ENCODE measurements around the gene AVEN. TPM values are rescaled to one million over a fixed set of nuclear protein-coding genes. Genes with fewer than 3 reads are reported as not detected.

The AVEN gene
- total and polyA plus RNA-seq, 10 donors, result 5.0 to 14.1 (median 8.8) TPM

DNA sequence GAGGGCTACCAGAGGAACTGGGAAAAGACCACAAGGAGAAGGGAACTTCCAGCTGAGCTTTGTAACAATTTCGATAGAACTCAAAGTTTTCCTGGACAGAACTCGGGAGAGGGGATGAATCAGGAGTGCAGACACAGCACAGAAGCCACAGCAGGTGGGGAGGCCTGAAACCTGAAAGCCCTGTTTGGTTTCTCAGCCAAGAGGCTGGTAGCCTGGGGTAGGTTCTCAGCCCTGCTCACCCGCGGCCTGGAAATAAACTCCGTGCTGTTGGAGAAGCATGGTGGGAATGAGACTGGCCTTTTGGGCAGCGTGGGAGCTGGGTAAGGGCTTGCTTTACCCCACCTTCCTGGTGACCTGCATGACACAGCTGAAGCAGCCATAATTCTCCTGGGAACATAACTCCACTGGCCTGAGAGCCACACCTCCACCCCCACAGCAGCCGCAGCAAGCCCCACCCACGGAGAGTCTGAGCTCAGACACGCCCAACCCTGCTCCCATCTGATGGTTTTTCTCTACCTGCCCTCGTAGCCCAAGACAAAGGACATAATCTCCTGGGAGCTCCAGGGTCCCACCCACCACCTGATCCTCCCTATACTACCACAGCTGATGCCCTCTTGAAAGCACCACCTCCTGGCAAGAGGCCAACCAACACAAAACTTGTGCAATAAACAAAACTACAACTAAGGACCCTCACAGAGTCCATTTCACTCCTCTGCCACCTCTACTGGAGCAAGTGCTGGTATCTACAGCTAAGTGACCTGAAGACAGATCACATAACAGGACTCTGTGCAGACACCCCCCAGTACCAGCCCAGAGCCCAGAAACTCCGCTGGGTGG is 123.2 kb downstream of the AVEN start:
- 84 to 91% (median 88%) methylated on average over 11 of the region's 11 CpGs for WGBS, 5 donors
- TF ChIP-seq POLR2A (IDR thresholded peaks at IDR 0.05), result no peak
- TF ChIP-seq, protein P1, sequence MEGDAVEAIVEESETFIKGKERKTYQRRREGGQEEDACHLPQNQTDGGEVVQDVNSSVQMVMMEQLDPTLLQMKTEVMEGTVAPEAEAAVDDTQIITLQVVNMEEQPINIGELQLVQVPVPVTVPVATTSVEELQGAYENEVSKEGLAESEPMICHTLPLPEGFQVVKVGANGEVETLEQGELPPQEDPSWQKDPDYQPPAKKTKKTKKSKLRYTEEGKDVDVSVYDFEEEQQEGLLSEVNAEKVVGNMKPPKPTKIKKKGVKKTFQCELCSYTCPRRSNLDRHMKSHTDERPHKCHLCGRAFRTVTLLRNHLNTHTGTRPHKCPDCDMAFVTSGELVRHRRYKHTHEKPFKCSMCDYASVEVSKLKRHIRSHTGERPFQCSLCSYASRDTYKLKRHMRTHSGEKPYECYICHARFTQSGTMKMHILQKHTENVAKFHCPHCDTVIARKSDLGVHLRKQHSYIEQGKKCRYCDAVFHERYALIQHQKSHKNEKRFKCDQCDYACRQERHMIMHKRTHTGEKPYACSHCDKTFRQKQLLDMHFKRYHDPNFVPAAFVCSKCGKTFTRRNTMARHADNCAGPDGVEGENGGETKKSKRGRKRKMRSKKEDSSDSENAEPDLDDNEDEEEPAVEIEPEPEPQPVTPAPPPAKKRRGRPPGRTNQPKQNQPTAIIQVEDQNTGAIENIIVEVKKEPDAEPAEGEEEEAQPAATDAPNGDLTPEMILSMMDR (IDR thresholded peaks at IDR 0.05 in 8 of 11, conservative IDR thresholded peaks at IDR 0.05 in 3 of 11), result no peak
- TF ChIP-seq POLR2AphosphoS5 (IDR thresholded peaks at IDR 0.05), result no peak
- no peak overlapping the region for H3K27ac ChIP-seq
- no peaks in the 10 kb centered on the region for H3K4me1 ChIP-seq
- H3K4me3 ChIP-seq, result no peak overlapping the region
- H3K36me3 ChIP-seq, result no peaks in the 10 kb centered on the region
- no peak for DNase-seq
- no peaks in the 10 kb centered on the region for H3K9me3 ChIP-seq
- intact Hi-C loops (cut with DNase I; ENCODE audit: low total_unique reads), result no loop called here
- H3K27me3 ChIP-seq (replicated peaks in 1 of 7), result no peaks in the 10 kb centered on the region

DNA sequence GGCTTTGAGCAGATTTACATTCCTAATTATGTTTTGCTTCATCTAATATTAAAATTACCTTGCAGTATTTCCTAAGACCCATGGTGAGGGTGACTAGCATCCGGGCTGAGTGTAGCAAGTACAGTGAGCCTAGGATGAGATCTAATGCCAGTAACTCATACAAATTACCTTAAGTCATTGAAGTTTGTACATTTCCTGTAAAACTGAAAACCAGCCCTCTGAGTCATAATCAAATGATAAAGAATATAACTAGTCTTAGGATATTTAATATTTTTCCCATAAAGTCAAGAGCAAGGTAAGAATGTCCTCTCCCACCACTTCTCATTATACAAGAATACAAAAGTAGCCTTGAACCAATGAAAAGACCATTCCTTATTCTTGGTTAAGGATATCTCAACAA is 125.5 kb downstream of the AVEN start:
- no peaks in the 10 kb centered on the region for H3K36me3 ChIP-seq
- H3K27me3 ChIP-seq (replicated peaks in 1 of 7), result no peaks in the 10 kb centered on the region
- TF ChIP-seq, protein P1 (IDR thresholded peaks at IDR 0.05 in 8 of 11, conservative IDR thresholded peaks at IDR 0.05 in 3 of 11), result no peak
- TF ChIP-seq POLR2AphosphoS5 (IDR thresholded peaks at IDR 0.05) (no peak), POLR2A (IDR thresholded peaks at IDR 0.05) (no peak)
- intact Hi-C loops (cut with DNase I; ENCODE audit: low total_unique reads), result no loop called here
- no peaks in the 10 kb centered on the region for H3K4me1 ChIP-seq
- DNase-seq, result no peak
- no peak overlapping the region for H3K27ac ChIP-seq
- no peak overlapping the region for H3K4me3 ChIP-seq
- H3K9me3 ChIP-seq, result no peaks in the 10 kb centered on the region
- WGBS, 5 donors, result 77 to 100% (median 85%) methylated on average over 1 of the region's 1 CpG

DNA sequence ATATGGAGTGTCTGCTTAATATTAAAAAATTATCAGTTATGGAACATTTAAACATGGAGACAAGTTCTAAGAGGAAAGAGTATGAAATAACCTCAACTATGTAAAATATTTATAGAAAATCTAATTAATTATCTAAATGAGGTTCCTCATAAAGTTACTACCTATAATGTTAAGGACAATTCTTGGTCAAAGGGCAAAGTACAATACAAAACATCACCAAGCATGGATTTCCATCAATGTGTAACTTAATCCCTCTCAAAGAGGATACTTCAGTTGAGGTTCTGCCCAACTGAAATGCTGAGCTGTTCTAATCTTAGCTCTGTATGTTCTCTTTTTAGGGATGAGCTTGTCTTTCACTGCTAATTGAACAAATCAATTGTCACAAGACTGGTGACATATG is 126.7 kb downstream of the AVEN start:
- Histone ChIP-seq H3K9me3 (no peaks in the 10 kb centered on the region), H3K27me3 (replicated peaks in 1 of 7) (no peaks in the 10 kb centered on the region), H3K4me3 (no peak overlapping the region), H3K27ac (no peak overlapping the region), H3K36me3 (no peaks in the 10 kb centered on the region), H3K4me1 (peaks cover 0 to 3% (median 0%) of the 10 kb centered on the region in 6 donors)
- intact Hi-C loops (cut with DNase I; ENCODE audit: low total_unique reads), result no loop called here
- TF ChIP-seq, protein P1 (IDR thresholded peaks at IDR 0.05 in 8 of 11, conservative IDR thresholded peaks at IDR 0.05 in 3 of 11), result no peak
- TF ChIP-seq POLR2A (IDR thresholded peaks at IDR 0.05) (no peak), POLR2AphosphoS5 (IDR thresholded peaks at IDR 0.05) (no peak)
- DNase-seq, result no peak

DNA sequence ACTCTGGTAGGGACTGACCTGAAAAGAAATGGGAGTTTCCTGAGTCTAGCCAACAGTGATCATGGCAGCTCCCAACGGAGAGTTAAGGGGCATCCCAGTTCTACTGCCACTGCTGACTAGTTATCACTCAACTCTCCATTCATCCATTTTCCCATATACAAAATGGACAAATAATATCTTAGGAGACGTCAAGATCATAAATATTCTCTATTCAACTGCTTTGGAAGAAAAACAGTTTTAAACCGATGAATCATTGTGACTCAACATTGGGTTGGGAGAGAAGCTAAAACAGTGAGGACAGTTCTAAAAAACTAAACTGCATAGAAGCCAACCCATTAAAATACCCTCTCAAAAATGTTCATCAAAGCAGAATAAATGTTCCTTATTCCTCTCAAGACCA is 128.3 kb downstream of the AVEN start:
- no peak for DNase-seq
- TF ChIP-seq POLR2AphosphoS5 (IDR thresholded peaks at IDR 0.05), result no peak
- no peak for TF ChIP-seq POLR2A (IDR thresholded peaks at IDR 0.05)
- TF ChIP-seq, protein P1 (IDR thresholded peaks at IDR 0.05 in 8 of 11, conservative IDR thresholded peaks at IDR 0.05 in 3 of 11), result no peak
- Histone ChIP-seq H3K36me3 (no peaks in the 10 kb centered on the region), H3K4me1 (peaks cover 0 to 6% (median 0%) of the 10 kb centered on the region in 6 donors), H3K27ac (no peak overlapping the region), H3K9me3 (no peaks in the 10 kb centered on the region), H3K27me3 (replicated peaks in 1 of 7) (no peaks in the 10 kb centered on the region), H3K4me3 (no peak overlapping the region)
- whole genome bisulfite sequencing, 5 donors, result 89 to 99% (median 93%) methylated on average over 3 of the region's 3 CpGs
- intact Hi-C loops (cut with DNase I; ENCODE audit: low total_unique reads), result no loop called here

Data from spleen (tissue), 11 donors.